ENCODE results near the gene DNAAF1.

The DNAAF1 gene

DNA sequence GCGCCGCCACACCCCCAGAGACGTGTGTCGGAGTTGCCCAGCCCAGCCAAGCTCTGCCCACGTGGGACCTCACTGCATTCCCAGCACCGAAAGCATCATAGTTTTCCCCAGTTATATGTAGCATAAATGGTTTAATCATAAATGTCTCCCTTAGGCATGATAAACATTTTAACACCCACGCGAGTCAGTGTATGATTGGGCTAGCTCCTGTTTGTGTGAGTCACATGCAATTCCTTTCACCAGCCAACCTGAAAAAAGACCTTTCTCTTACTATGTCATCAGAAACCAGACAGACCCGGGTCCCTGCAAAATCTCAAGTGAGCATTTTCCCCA, 32.6 kb downstream of the DNAAF1 start:
- Histone ChIP-seq H3K27me3 (ENCODE audit: insufficient read depth, low read length) (no peaks in the 10 kb centered on the region), H3K36me3 (ENCODE audit: insufficient read depth, low read length) (peaks cover 42% of the 10 kb centered on the region), H3K9me3 (ENCODE audit: low read length) (no peaks in the 10 kb centered on the region), H3K4me3 (ENCODE audit: low read length) (no peak overlapping the region), H2AFZ (ENCODE audit: low read depth, low read length) (no peak overlapping the region), H3K4me1 (ENCODE audit: insufficient read depth, low read length) (peaks cover 16% of the 10 kb centered on the region)

GRCh38 chr16:84178146-84178765, 33.1 kb downstream of the DNAAF1 start:
- peaks cover 47% of the 10 kb centered on the region for H3K36me3 ChIP-seq (ENCODE audit: insufficient read depth, low read length)
- H3K9me3 ChIP-seq (ENCODE audit: low read length), result no peaks in the 10 kb centered on the region
- peaks cover 16% of the 10 kb centered on the region for H3K4me1 ChIP-seq (ENCODE audit: insufficient read depth, low read length)
- no peak overlapping the region for H2AFZ ChIP-seq (ENCODE audit: low read depth, low read length)
- H3K27me3 ChIP-seq (ENCODE audit: insufficient read depth, low read length), result no peaks in the 10 kb centered on the region
- no peak overlapping the region for H3K4me3 ChIP-seq (ENCODE audit: low read length)

DNA sequence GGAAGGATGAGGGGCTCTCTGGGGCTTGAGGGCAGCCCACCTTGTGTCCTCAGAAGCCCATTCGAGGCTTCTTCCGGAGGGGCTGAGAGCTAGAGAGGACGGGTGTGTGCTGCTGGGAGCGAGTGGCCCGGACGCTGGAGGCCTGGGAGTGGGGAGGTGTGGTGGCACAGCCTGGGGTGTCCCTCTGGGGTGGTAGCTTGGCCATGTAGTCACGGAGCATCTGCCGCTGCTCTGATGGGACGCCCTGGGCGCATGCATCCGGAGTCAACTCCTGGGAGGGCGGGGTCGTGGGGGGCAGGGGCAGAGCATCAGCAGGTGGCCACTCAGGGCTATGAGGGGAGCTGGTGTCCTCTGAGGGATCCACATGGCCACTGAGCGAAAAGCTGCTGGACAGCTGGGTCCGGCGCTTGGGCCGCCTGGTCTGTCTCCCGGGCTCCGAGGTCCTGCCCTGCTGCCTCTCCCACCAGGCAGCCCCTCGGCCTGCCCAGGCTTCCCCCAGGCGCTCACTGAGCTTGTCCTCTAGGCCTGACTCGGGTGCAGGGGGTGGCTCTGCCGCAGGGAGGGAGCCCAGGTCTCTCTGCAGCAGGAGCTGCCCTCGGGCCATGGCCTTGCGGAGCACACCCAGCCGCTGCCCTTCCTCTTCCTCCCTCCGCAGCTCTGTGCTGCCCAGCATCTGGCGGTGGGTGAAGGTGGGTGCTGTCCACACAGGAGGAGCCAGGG, 33.9 kb downstream of the DNAAF1 start:
- no peak overlapping the region for H2AFZ ChIP-seq (ENCODE audit: low read depth, low read length)
- no peaks in the 10 kb centered on the region for H3K27me3 ChIP-seq (ENCODE audit: insufficient read depth, low read length)
- H3K36me3 ChIP-seq (ENCODE audit: insufficient read depth, low read length), result peaks cover 55% of the 10 kb centered on the region
- H3K4me1 ChIP-seq (ENCODE audit: insufficient read depth, low read length), result peaks cover 16% of the 10 kb centered on the region
- no peaks in the 10 kb centered on the region for H3K9me3 ChIP-seq (ENCODE audit: low read length)
- no peak overlapping the region for H3K4me3 ChIP-seq (ENCODE audit: low read length)

DNA sequence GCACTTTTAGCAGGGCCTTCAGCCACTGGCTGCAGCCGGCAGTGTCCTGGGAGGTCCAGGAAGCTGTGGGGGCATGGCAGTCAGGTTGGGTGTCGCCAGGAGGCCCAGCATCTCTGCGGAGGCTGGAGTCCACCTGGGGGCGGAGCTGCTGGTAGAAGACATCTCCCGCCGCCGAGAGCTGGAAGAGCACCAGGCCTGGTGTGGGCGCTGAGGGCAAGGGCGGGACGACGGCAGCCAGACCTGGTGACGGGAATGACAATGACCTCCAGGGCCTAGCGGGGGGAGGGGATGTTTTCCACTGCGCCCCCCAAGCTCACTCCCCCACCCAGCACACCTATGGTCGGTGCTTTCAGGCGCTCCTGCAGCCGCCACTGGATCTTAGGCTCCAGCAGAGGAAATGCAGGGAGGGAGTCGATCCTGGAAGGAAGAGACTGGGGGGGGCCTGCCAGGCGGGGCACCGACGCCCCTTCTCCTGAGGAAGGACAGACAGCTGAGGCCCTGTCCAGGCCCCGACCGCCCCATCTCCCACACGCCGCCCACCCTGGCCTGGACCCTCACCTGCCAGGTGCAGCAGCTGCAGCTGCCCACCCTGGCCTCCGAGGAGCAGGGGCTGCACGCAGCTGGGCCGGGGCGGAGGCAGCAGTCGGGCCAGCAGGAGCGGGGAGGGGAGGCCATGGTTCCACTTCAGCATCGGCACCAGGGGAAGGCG, 34.7 kb downstream of the DNAAF1 start:
- Histone ChIP-seq H3K27me3 (ENCODE audit: insufficient read depth, low read length) (no peaks in the 10 kb centered on the region), H3K36me3 (ENCODE audit: insufficient read depth, low read length) (peaks cover 62% of the 10 kb centered on the region), H3K9me3 (ENCODE audit: low read length) (no peaks in the 10 kb centered on the region), H2AFZ (ENCODE audit: low read depth, low read length) (no peak overlapping the region), H3K4me1 (ENCODE audit: insufficient read depth, low read length) (peaks cover 16% of the 10 kb centered on the region), H3K4me3 (ENCODE audit: low read length) (no peak overlapping the region)

- H3K9me3 ChIP-seq (ENCODE audit: low read length), result no peaks in the 10 kb centered on the region
- H3K4me1 ChIP-seq (ENCODE audit: insufficient read depth, low read length), result peaks cover 22% of the 10 kb centered on the region
- no peak overlapping the region for H3K4me3 ChIP-seq (ENCODE audit: low read length)
- H3K27me3 ChIP-seq (ENCODE audit: insufficient read depth, low read length), result no peaks in the 10 kb centered on the region
- no peak overlapping the region for H2AFZ ChIP-seq (ENCODE audit: low read depth, low read length)
- peaks cover 69% of the 10 kb centered on the region for H3K36me3 ChIP-seq (ENCODE audit: insufficient read depth, low read length)
These were observed 35.5 kb downstream of the DNAAF1 start for GRCh38 chr16:84180519-84181140.

GRCh38 chr16:84181144-84181915, 36.2 kb downstream of the DNAAF1 start:
- H3K36me3 ChIP-seq (ENCODE audit: insufficient read depth, low read length), result peaks cover 69% of the 10 kb centered on the region
- H3K27me3 ChIP-seq (ENCODE audit: insufficient read depth, low read length), result no peaks in the 10 kb centered on the region
- no peaks in the 10 kb centered on the region for H3K9me3 ChIP-seq (ENCODE audit: low read length)
- peaks cover 24% of the 10 kb centered on the region for H3K4me1 ChIP-seq (ENCODE audit: insufficient read depth, low read length)
- H3K4me3 ChIP-seq (ENCODE audit: low read length), result no peak overlapping the region
- no peak overlapping the region for H2AFZ ChIP-seq (ENCODE audit: low read depth, low read length)

DNA sequence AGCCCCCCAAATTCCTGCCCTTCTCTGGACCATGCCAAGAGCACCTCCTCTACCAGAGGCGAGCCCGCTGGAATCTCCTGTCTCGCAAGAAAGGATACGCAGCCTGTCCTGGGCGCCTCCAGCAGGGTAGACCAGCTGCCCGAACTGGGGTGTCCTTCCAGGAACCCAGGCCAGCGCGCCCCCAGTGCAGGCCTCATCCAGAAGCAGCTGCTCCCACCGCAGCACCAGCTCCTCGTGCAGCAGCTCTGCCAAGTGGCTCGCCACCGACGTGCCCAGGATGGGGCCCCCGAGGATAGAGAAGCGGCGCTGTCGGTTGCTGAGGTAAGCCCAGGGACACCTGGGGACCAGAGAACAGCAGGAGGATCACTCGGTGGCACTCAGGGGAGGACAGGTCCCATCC, 37.0 kb downstream of the DNAAF1 start:
- Histone ChIP-seq H3K27me3 (ENCODE audit: insufficient read depth, low read length) (no peaks in the 10 kb centered on the region), H3K4me1 (ENCODE audit: insufficient read depth, low read length) (peaks cover 16% of the 10 kb centered on the region), H3K4me3 (ENCODE audit: low read length) (no peak overlapping the region), H3K36me3 (ENCODE audit: insufficient read depth, low read length) (peaks cover 69% of the 10 kb centered on the region), H2AFZ (ENCODE audit: low read depth, low read length) (no peak overlapping the region), H3K9me3 (ENCODE audit: low read length) (no peaks in the 10 kb centered on the region)

GRCh38 chr16:84182680-84183571, 37.8 kb downstream of the DNAAF1 start:
- H3K27me3 ChIP-seq (ENCODE audit: insufficient read depth, low read length), result no peaks in the 10 kb centered on the region

GRCh38 chr16:84183572-84183875, 38.4 kb downstream of the DNAAF1 start:
- H2AFZ ChIP-seq (ENCODE audit: low read depth, low read length), result no peak overlapping the region
- H3K4me1 ChIP-seq (ENCODE audit: insufficient read depth, low read length), result peaks cover 11% of the 10 kb centered on the region
- H3K4me3 ChIP-seq (ENCODE audit: low read length), result no peak overlapping the region
- no peaks in the 10 kb centered on the region for H3K9me3 ChIP-seq (ENCODE audit: low read length)
- no peaks in the 10 kb centered on the region for H3K27me3 ChIP-seq (ENCODE audit: insufficient read depth, low read length)
- peaks cover 62% of the 10 kb centered on the region for H3K36me3 ChIP-seq (ENCODE audit: insufficient read depth, low read length)

More at GRCh38 chr16:84182680-84183571, 37.8 kb downstream of the DNAAF1 start:
- Histone ChIP-seq H3K4me3 (ENCODE audit: low read length) (no peak overlapping the region), H3K4me1 (ENCODE audit: insufficient read depth, low read length) (peaks cover 11% of the 10 kb centered on the region), H2AFZ (ENCODE audit: low read depth, low read length) (no peak overlapping the region), H3K36me3 (ENCODE audit: insufficient read depth, low read length) (peaks cover 68% of the 10 kb centered on the region), H3K9me3 (ENCODE audit: low read length) (no peaks in the 10 kb centered on the region)

GRCh38 chr16:84183911-84184591, 38.9 kb downstream of the DNAAF1 start:
- H3K27me3 ChIP-seq (ENCODE audit: insufficient read depth, low read length), result no peaks in the 10 kb centered on the region
- no peak overlapping the region for H2AFZ ChIP-seq (ENCODE audit: low read depth, low read length)
- peaks cover 58% of the 10 kb centered on the region for H3K36me3 ChIP-seq (ENCODE audit: insufficient read depth, low read length)
- no peak overlapping the region for H3K4me3 ChIP-seq (ENCODE audit: low read length)
- H3K9me3 ChIP-seq (ENCODE audit: low read length), result no peaks in the 10 kb centered on the region
- H3K4me1 ChIP-seq (ENCODE audit: insufficient read depth, low read length), result peaks cover 11% of the 10 kb centered on the region

DNA sequence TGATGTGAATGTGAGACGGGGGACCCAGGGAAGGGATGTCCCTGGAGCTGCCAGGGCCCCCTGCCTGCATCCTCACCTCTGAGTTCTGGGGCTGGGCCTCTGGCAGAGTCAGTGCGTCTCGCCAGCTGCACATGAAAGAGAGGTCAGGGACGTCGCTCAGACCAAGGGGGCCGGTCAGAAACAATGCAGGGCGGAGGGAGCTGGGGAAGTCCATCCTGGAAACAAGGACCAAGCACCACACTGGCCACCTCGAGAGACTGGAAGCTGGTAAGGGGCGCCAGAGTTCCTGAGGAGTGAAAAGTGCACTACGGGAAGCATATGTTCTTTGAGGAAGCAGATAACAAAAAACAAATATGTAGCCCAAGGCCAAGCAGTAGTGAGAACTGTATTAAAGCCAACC, 39.7 kb downstream of the DNAAF1 start:
- no peaks in the 10 kb centered on the region for H3K9me3 ChIP-seq (ENCODE audit: low read length)
- H2AFZ ChIP-seq (ENCODE audit: low read depth, low read length), result no peak overlapping the region
- H3K27me3 ChIP-seq (ENCODE audit: insufficient read depth, low read length), result no peaks in the 10 kb centered on the region
- no peak overlapping the region for H3K4me3 ChIP-seq (ENCODE audit: low read length)
- H3K4me1 ChIP-seq (ENCODE audit: insufficient read depth, low read length), result peaks cover 11% of the 10 kb centered on the region
- peaks cover 51% of the 10 kb centered on the region for H3K36me3 ChIP-seq (ENCODE audit: insufficient read depth, low read length)
